ENCODE results near the gene FAM227B.

The FAM227B gene

DNA sequence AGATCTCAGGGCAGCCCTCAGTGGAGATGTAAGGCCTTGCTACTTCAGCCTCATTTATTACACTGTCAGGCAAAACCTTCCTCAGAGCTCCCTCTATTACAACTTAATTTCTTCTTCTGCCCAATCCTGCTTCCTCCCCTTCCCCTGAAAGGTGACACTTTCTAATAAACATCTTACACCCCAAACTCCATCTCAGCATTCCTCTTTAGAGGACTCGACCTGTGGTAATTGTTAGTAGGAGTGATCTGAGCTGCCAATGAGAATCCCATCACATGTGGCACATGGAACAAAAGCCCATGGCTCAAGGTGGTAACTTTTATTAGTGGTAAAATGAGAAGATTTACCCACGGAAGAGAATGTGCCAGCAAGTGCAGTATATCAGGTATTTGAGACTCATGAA, 30.1 kb upstream of the FAM227B start:
- Histone ChIP-seq H3K27me3 (replicated peaks; ENCODE audit: control insufficient read depth, insufficient read depth, low read length) (no peaks in the 10 kb centered on the region), H3K36me3 (ENCODE audit: control insufficient read depth, insufficient read depth, low read length) (no peaks in the 10 kb centered on the region), H3K4me3 (replicated peaks; ENCODE audit: low read depth, low read length) (no peak overlapping the region)
- DNase-seq (ENCODE audit: extremely low read depth, insufficient read length), result no peak
- TF ChIP-seq CTCF (IDR thresholded peaks at IDR 0.05; ENCODE audit: insufficient read depth, low read length, poor library complexity, severe bottlenecking), result no peak

- H3K36me3 ChIP-seq (ENCODE audit: control insufficient read depth, insufficient read depth, low read length), result no peaks in the 10 kb centered on the region
- no peaks in the 10 kb centered on the region for H3K27me3 ChIP-seq (replicated peaks; ENCODE audit: control insufficient read depth, insufficient read depth, low read length)
- TF ChIP-seq CTCF (IDR thresholded peaks at IDR 0.05; ENCODE audit: insufficient read depth, low read length, poor library complexity, severe bottlenecking), result no peak
- DNase-seq (ENCODE audit: extremely low read depth, insufficient read length), result no peak
- no peak overlapping the region for H3K4me3 ChIP-seq (replicated peaks; ENCODE audit: low read depth, low read length)
Observed at GRCh38 chr15:49649987-49650386, 29.4 kb upstream of the FAM227B start.

DNA sequence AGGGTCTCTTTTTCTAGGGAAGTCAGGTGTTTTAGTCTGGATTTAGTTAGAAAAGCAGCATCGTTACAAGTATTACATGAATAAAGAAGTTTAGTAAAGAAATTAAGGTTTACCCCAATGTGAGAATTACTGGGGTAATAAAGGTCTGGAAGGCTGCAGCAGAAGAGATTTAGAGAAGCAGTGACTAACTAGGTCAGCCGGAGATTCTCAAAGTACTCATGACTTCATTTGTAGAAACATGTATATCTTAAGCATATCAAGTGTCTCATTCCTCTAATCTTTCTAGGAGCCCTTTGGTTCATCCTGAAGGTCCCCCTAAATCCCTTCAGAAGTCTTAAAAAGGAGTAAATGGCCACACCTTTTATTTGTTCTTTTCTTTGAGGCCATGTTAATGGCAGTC, 26.3 kb upstream of the FAM227B start:
- Histone ChIP-seq H3K27me3 (replicated peaks; ENCODE audit: control insufficient read depth, insufficient read depth, low read length) (no peaks in the 10 kb centered on the region), H3K4me3 (replicated peaks; ENCODE audit: low read depth, low read length) (no peak overlapping the region), H3K36me3 (ENCODE audit: control insufficient read depth, insufficient read depth, low read length) (peaks cover 1% of the 10 kb centered on the region)
- TF ChIP-seq CTCF (IDR thresholded peaks at IDR 0.05; ENCODE audit: insufficient read depth, low read length, poor library complexity, severe bottlenecking), result no peak
- DNase-seq (ENCODE audit: extremely low read depth, insufficient read length), result no peak

- no peak for TF ChIP-seq CTCF (IDR thresholded peaks at IDR 0.05; ENCODE audit: insufficient read depth, low read length, poor library complexity, severe bottlenecking)
- DNase-seq (ENCODE audit: extremely low read depth, insufficient read length), result no peak
- H3K4me3 ChIP-seq (replicated peaks; ENCODE audit: low read depth, low read length), result no peak overlapping the region
- peaks cover 1% of the 10 kb centered on the region for H3K36me3 ChIP-seq (ENCODE audit: control insufficient read depth, insufficient read depth, low read length)
- H3K27me3 ChIP-seq (replicated peaks; ENCODE audit: control insufficient read depth, insufficient read depth, low read length), result no peaks in the 10 kb centered on the region
Observed at GRCh38 chr15:49645941-49646340, 25.3 kb upstream of the FAM227B start.

DNA sequence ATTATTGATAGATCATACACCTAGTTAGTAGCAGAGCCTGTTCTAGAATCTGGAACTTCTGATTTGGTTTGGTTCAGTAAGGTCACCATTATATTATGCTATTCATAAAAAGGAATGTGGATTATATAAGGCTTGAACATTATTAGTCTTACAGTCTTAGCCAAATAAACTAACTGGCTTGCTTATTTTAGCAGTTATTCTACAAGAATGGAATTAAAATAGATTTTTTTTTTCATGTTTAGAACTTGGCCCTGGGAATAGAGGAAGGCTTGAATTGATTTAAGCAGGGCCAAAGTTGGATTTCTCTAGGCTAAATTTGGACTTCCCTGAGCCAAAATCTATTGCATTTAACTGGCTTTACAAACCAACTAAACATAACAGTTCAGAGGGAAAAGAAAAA, 24.7 kb upstream of the FAM227B start:
- peaks cover 1% of the 10 kb centered on the region for H3K36me3 ChIP-seq (ENCODE audit: control insufficient read depth, insufficient read depth, low read length)
- DNase-seq (ENCODE audit: extremely low read depth, insufficient read length), result no peak
- H3K4me3 ChIP-seq (replicated peaks; ENCODE audit: low read depth, low read length), result no peak overlapping the region
- no peak for TF ChIP-seq CTCF (IDR thresholded peaks at IDR 0.05; ENCODE audit: insufficient read depth, low read length, poor library complexity, severe bottlenecking)
- no peaks in the 10 kb centered on the region for H3K27me3 ChIP-seq (replicated peaks; ENCODE audit: control insufficient read depth, insufficient read depth, low read length)

DNA sequence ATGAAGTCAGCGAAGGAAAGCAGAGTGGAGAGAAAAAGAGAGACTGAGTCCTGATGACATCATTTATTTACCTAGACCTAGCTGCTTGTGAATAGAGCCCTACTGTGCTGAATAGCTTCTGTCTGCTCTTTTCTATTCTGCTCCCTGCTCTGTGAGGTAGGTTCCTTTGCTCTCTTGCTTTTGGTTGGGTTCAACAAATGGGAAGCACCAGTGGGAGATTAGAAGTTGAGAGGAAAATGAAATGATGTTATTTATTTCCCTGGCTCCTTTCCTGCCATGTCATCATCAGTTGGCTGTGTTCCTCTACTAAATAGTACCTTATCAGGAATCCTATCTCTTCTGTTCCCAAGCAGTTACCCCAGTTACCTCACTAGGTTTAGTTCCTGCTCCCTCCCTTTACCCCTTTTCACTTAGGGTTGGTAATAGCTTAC, 23.8 kb upstream of the FAM227B start:
- no peak for TF ChIP-seq CTCF (IDR thresholded peaks at IDR 0.05; ENCODE audit: insufficient read depth, low read length, poor library complexity, severe bottlenecking)

More for the DNA sequence above, 23.8 kb upstream of the FAM227B start:
- H3K36me3 ChIP-seq (ENCODE audit: control insufficient read depth, insufficient read depth, low read length), result peaks cover 1% of the 10 kb centered on the region
- no peak for DNase-seq (ENCODE audit: extremely low read depth, insufficient read length)
- no peak overlapping the region for H3K4me3 ChIP-seq (replicated peaks; ENCODE audit: low read depth, low read length)
- H3K27me3 ChIP-seq (replicated peaks; ENCODE audit: control insufficient read depth, insufficient read depth, low read length), result no peaks in the 10 kb centered on the region

Data from GM06990 (cell line).